CD4-positive, alpha-beta T cell treated with Interleukin-15 for 1 hour (primary cell): ENCODE measurements around the gene DEFB124.
"Not testable (repeated sequence)": the region's sequence is repeated elsewhere in the genome, so short reads cannot be mapped to it uniquely, and the experiment has no call there.

Source experiments
- DNase-seq: peaks from one replicate; pipeline ENCODE4 v3.0.0-alpha.2; 2020

The DEFB124 gene

DNA sequence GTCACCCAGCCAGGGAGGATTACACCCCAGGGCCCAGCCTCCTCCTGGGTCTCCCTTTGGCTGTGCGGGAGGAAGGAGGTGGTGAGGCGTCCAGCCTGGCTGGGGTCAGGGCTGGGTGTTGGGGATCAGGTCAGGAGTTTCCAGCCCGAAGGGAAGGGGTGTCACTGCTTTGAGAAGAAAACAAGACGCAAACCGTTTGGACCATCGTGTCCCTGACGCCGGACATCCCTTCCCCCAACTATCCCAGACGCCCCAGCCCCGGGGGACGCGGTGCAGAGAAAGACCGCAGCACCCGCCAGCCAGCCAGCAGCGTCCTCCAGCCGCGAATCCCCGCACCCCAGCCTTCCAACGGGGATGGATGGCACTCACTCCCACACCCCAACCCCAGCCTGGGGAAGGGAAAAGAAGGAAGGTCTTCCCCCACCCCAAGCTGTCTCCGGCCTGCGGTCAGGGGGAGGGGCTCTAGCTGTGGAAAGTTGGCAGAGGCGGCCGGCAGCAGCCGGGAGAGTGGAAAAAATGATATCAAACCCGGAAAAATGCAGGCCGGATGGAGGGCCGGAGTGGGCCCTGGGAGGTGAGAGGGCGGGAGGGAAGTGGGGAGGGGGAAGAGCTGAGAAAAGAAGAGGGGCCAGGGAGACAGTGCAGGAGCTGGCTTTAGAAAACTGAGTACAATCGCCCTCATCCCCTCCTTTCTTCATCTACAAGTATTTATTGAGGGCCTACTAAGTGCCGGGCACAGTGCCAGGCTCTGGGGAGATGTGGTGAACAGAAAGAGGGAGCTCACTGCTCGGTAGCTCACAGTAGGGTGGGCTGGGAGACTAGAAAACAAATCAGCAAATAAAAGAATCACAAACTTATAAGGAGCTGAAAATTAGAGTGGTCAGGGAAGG, 10.8 kb upstream of the DEFB124 start:
- no peak for DNase-seq

DNA sequence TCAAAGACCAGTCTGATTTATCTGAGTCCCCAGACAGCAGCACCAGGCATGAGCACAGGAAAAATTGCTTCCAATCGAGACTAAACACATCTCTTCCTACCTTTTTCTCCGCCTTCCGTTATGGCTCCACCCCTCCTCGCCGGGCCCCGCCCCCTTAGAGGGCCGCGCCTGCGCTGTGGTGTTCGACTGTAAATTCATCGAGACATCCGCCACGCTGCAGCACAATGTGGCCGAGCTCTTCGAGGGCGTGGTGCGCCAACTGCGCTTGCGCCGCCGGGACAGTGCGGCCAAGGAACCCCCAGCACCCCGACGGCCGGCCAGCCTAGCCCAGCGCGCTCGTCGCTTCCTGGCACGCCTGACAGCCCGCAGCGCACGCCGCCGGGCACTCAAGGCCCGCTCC, 9.1 kb upstream of the DEFB124 start:
- no peak for DNase-seq

DNA sequence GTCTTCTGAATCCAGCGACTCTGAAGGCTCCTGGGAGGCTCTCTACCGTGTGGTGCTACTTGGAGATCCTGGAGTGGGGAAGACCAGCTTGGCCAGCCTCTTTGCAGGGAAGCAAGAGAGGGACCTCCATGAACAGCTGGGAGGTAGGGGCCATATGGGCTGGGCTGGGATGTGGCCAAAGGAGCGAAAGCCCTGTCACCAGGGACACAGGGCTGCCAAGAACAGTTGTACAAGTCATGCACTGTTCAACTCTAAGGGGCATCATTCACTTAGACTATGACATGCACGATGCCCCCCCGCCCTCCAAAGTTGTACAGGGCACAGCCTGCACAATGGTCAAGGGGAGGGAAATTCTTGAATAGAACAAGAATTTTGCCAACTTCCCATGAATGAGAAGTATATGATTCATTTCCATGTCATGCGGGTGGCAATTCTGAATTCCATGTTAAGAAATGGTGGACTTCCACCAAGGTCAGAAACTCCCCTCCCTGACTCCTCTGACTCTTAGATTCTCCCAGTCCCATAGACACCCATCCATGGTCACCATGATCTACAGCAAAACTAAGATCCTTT, 1.8 kb upstream of the DEFB124 start:
- DNase-seq, result no peak

DNA sequence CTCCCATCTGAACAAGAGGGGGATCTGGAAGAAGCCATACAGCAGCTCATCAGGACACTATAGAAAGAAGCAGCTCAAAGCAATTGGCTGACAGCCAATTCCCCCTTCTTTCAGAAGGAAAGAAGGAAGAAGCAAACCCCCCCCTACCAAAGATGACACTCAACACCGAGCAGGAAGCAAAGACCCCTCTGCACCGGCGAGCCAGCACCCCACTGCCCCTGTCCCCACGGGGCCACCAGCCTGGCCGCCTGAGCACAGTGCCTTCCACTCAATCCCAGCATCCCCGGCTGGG, 1.3 kb upstream of the DEFB124 start:
- DNase-seq, result no peak

DNA sequence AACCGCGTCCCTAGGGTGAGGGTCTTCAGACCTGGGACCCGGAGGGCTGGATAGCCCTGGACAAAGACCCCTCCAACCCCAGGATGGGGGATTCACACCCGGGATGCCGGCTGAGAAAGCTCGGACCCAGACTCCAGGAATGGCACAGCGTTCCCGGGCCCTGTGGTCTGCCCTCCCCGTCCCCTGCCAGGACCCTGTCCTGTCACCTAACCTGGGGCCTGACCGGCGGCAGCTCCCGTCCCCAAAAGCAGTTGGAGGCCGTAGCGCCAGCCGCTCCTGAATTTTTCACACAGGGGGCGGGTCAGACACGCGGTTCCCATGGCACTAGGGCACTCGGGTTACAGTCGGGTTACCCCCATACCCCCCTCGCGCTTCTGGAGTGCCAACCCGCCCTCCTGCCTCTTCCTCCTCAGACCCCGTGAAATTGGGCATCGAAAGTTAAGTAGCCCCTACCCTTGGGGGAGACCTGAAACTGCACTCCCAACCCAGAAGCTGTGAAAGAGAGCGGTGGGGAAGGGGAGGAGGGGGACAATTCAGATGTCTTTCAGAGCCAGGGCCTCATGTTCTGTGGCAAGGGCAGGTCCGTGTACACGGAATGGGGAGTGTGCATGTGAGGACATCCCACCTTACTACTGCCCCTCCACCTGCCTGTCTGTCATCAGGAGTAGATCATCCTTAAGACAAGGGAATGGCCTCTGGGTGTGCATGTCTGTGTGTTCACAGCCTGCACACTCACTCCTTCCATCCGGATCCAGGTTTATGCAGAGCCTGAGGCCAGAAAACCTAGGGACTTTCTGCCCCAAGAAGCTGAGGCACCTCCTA, 756 bp upstream of the DEFB124 start:
- no peak for DNase-seq

DNA sequence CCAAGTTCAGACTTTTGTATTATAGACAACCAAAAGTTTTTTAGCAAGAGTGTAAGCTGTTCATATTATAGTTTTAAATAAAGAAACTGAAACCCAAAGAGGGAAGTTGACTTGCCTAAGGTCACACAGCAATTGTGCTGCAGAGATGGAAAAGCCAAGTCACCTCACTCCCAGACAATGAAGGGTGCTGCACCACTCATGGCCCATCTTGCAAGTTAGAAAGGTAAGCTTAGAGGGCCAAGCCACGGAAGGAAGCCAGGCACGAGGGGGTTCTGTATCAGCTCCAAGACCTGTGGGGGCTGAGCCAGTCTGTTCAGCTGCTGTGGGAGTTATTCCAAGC, 860 bp downstream of the DEFB124 start:
- DNase-seq, result no peak

DNA sequence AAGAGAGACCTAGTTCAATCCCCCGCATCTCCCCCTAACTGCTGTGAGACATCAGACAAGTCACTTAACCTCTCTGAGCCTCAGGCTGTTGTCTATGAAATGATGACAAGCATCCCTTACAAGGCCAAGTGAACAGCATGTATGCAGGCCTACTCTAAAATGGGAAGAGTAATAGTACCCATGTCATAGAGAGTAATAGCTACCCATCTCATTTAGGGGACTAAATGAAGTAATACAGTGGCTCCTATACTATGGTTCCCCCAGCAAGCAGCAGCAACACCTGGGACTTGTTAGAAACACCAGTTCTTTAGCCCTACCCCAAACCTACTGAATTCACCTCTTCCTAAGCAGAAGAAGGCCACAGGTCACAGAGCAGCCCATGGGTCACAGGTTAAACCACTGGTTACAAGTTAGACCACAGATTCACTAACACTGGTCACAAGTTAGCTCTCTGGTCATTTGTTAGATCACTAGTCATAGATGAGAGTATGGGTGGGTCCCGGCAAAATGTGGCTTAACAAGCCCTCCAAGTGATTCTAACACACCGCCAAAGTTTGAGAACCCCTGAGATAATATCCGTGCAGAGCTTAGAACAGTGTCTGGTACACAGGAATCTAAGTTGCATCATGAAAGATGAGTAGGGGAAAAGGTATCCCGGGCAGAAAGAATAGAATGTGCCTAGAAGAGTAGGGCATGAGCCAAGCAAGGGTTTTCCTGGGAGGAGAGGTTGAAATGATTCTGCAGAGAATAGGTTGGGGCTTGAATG, 1.4 kb downstream of the DEFB124 start:
- no peak for DNase-seq

DNA sequence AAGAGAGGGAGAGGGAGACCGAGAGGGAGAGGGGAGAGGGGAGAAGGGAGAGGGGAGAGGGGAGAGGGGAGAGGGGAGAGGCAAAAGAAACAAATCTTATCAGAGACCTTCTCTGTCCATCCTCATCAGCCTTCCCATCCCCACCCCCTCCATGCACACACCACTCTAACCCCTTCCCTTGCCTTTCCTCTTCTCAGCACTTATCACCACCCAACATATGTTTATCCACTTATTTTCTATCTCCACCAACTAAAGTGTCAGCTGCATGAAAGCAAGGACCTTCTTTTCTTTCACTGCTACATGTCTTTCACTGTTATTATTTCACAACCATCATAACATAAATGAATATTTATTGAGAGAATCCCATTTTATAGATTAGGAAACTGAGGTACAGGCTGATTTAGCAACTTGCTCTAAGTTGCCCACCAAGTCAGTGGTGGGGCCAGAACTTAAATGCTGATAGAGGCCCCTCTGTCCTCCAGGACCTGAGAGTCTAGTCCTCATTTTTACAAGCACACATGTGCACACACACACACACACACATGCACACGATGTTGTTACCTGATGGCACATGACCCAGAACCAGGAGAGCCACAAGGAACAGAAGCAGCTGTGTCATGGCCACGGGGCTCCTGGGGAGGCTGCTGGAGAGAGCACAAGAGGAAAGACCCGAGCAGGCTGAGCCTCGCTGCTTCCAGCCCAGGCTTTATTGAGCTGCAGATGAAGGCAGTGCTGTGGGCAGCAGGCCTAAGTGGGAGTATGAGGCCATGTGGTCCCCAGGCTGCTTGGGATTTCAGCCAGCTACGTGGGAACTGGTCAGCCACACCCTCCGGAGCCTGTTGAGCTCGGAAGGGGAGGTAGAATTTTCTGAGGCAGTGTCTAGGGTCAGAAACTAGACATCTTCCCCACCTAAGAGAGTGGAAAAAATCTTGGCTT, 2.3 kb downstream of the DEFB124 start:
- no peak for DNase-seq

DNA sequence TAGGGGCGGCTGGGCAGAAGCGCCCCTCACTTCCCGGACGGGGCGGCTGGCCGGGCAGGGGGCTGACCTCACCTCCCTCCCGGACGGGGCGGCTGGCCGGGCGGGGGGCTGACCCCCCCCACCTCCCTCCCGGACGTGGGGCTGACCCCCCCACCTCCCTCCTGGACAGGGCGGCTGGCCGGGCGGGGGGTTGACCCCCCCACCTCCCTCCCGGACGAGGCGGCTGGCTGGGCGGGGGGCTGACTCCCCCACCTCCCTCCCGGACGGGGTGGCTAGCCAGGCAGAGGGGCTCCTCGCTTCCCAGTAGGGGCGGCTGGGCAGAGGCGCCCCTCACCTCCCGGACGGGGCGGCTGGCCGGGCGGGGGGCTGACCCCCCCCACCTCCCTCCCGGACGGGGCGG, 4.0 kb downstream of the DEFB124 start:
- DNase-seq, result not testable (repeated sequence)

DNA sequence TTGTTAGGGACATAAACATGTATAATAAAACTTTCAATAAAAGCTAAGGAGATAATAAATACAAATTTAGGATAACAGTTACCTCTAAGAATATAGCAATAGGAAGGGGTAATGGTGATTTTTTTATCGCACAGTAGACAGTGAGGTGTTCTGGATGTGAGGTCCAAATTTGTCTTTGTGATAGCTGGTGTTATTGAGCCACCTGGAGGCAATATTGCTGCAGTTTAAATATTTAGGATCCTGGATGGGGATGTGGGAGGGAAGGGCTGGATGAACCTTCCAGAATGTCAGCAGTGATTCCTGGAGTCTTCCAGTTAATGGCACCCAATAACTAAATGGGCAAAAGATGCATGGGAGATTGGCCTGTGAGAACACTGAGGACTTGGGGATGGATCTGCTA, 20.6 kb downstream of the DEFB124 start:
- DNase-seq, result no peak

DNA sequence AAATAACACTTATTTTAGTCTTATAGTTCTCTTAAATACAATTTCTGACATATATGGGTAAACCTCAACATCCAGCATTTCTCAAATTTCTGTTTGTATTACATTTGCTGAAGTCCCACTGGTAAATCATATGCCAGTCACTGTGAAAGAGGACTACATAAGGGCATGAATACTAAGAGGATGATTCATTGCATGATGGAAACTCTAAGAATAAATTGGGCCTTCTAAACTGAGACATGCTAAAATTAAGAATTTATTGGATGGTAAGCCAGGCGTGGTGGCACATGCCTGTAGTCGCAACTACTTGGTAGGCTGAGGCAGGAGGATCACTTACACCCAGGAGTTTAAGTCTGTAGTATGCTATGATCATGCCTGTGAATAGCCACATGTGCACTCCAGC, 22.4 kb downstream of the DEFB124 start:
- no peak for DNase-seq

DNA sequence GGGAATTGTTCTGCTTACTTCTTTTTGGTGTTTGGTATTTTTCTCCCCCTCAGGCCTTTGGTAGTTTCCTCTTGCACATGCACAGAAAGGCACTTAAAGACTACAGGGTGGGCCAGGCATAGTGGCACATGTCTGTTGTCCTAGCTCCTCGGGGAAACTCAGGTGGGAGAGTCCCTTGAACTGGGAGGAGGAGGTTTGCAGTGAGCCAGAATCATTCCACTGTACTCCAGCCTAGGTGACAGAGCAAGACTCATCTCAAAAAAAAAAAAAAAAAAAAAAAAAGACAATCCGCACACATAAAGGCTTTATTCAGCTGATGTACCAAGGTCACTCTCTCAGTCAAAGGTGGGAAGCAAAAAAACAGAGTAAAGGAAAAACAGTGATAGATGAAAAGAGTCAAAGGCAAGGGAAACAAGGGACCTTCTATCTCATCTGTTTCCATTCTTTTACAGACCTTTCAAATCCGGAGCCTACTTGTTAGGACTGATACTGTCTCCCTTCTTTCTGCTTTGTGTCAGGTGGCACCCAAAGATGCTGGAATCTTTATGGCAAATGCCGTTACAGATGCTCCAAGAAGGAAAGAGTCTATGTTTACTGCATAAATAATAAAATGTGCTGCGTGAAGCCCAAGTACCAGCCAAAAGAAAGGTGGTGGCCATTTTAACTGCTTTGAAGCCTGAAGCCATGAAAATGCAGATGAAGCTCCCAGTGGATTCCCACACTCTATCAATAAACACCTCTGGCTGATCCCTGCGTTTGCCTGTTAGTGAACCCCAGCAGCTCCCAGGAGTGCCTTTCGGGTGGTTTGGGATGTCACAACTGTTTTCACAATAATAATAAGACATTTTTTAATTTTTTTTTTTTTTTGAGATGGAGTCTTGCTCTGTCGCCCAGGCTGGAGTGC, 25.2 kb downstream of the DEFB124 start:
- no peak for DNase-seq

DNA sequence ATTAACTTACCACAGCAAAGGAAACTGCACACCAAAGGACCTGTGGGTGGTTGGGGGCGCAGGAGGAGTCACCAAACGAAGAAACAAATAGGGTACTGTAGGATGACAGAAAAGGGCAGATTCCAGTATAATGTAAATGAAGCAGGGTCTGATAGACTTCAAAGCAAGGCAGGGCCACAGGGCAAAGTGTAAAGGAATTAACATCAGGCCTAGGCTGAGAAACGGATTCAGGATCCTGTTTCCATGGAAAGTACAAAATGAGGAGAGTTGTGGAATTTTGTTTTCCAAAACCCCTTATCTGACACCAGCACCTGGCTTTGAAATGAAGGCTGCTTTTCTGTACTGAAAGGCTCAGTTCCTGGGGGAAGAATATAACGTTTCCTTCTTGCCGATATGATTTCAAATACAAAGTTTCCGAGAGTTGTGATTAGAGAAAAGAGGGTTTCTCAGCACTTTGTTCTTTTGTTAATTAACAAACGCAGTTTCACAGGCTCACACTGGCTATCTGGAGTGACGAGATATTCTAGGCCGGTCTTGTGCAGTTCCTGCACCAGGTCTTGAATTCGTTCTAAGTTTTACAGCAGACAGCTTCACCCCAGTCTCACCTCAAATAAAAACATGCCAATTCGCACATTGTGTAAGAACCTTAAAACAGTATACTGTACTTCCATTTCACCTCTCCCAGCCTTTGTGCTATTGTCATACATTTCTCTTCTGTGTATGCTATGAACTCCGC, 28.7 kb downstream of the DEFB124 start:
- DNase-seq, result no peak

DNA sequence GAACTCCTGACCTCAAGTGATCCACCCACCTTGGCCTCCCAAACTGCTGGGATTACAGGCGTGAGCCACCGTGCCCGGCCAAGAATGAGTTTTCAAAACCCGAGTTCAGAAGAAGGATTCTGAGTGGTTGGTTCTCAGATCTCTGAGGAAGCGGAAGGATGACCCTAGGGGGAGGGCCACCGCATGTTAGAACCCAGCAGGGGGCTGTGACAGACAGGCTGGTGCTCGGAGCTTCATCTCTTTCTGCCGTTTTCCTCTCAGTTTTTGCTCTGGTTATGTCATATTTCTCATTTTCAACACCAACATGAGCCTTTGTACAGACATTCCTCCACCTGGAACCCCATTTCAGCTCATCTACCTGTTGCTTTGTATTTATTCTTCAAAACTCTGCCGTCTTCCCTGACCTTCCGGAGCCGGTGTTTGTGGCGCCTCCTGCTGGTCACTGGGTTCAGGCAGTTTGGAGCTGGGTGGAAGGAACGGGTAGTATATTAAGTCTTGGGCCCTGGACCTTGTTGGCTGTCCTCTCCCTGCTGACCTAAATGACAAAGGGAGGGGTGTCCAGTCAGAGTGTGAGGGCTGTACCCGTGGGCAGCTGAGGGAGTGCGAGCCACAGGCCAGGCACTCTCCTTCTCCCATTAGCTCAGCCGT, 34.8 kb downstream of the DEFB124 start, which contains the start of gene DEFB123:
Gene DEFB123, plus strand, starts transcription at position 621 of the 648 bp plus-strand sequence. CDS start 67 bp downstream, outside the sequence.
- no peak for DNase-seq

DNA sequence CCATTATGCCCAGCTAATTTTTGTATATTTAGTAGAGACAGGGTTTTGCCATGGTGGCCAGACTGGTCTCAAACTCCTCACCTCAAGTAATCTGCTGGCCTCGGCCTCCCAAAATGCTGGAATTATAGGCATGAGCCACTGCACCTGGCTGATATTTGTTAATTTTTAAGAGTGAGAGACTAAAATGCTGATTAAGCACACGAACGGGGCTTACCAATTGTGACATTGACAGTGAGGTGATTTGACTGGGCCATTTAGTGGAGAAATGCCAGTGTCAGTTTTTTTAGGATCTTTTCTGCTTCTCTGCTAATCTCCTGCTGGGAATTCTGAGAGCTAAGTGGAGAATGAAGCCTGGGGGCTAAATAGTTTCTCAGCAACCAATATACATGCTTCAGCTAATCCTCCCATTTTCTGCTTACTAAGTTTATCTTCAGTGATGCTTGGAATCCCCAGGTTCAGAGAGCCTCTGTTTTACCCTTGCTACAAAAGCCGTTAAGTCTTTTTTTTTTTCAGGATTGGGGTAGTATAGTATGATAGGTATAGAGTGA, 44.3 kb downstream of the DEFB124 start:
- no peak for DNase-seq

DNA sequence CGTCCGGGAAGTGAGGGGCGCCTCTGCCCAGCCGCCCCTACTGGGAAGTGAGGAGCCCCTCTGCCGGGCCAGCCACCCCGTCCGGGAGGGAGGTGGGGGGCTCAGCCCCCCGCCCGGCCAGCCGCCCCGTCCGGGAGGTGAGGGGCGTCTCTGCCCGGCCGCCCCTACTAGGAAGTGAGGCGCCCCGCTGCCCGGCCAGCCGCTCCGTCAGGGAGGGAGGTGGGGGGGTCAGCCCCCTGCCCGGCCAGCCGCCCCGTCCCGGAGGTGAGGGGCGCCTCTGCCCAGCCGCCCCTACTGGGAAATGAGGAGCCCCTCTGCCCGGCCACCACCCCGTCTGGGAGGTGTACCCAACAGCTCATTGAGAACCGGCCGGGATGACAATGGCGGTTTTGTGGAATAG, 47.4 kb downstream of the DEFB124 start:
- not testable (repeated sequence) for DNase-seq

DNA sequence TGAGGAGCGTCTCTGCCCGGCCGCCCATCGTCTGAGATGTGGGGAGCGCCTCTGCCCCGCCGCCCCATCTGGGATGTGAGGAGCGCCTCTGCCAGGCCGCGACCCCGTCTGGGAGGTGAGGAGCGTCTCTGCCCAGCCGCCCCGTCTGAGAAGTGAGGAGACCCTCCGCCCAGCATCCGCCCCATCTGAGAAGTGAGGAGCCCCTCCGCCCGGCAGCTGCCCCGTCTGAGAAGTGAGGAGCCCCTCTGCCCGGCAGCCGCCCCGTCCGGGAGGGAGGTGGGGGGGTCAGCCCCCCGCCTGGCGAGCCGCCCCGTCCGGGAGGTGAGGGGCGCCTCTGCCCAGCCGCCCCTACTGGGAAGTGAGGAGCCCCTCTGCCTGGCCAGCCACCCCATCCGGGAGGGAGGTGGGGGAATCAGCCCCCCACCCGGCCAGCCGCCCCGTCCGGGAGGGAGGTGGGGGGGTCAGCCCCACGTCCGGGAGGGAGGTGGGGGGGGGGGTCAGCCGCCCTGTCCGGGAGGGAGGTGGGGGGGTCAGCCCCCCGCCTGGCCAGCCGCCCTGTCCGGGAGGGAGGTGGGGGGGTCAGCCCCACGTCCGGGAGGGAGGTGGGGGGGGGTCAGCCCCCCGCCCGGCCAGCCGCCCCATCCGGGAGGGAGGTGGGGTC, 47.9 kb downstream of the DEFB124 start:
- DNase-seq, result not testable (repeated sequence)

DNA sequence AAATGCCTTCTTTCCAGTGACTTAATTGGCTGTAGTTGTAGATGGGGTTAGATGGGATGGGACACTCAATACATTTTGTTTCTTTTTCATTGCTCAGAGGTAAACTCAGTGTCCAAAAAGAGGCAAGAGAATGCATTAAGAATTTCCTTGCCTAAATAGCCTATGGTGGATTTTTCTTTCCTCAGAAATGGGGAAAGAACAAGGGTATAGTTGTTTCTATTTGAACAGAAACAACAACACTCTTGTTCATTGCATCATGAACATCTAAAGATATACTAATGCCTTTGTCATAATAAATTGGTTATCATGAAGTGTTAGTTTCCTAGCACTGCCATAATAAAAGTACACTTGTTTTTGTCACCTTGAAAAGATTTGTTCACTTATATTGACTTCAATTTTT, 49.1 kb downstream of the DEFB124 start:
- DNase-seq, result no peak

DNA sequence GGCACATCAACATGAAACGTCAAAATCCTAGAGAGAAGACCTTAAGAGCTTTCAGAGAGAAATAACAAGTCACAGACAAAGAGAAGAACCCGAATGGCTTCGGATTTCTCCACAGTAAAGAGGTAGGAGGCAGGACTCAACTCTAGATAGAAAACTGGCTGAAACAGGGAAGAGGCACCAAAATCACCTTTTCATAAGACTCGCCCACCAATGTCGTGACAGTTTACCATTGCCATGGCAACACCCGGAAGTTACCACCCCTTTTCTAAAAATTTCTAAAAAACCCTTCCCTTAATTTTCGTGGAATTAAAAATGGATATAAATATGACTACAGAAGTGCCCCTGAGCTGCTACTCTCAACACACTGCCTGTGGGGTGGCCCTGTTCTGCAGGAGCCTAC, 56.6 kb downstream of the DEFB124 start:
- DNase-seq, result no peak
